Endodermal cell (in vitro differentiated cells): Measurements from ENCODE around the gene MYH6. TPM values are rescaled to one million over a fixed set of nuclear protein-coding genes. Genes with fewer than 3 reads are reported as not detected.

Source experiments
- DNase-seq: peaks from one replicate; pipeline ENCODE4 v3.0.0-alpha.2; 2017
- H3K27ac ChIP-seq: 2 replicates; pipeline ENCODE4 v1.5.1; 2013; ENCODE audit warnings: mild to moderate bottlenecking, low read depth, low read length, moderate library complexity
- H3K27me3 ChIP-seq: 2 replicates; pipeline ENCODE4 v1.6.1; 2013; ENCODE audit warnings: mild to moderate bottlenecking, low read length, moderate library complexity; ENCODE audit not compliant: insufficient read depth, control insufficient read depth, poor library complexity, severe bottlenecking
- H3K36me3 ChIP-seq: 2 replicates; pipeline ENCODE4 v1.7.0; 2013; ENCODE audit warnings: mild to moderate bottlenecking, low read length, moderate library complexity; ENCODE audit not compliant: control insufficient read depth, insufficient read depth
- H3K4me1 ChIP-seq: one replicate; pipeline ENCODE4 v1.7.0; 2013; ENCODE audit warnings: low read length; ENCODE audit not compliant: control insufficient read depth, insufficient read depth
- H3K4me3 ChIP-seq: 2 replicates; pipeline ENCODE4 v1.5.1; 2013; ENCODE audit warnings: mild to moderate bottlenecking, low read length, moderate library complexity
- H3K9ac ChIP-seq: 2 replicates; pipeline ENCODE4 v1.6.1; 2013; ENCODE audit warnings: mild to moderate bottlenecking, low read length, moderate library complexity; ENCODE audit not compliant: poor library complexity, severe bottlenecking; ENCODE audit errors: extremely low read depth
- H3K9me3 ChIP-seq: 2 replicates; pipeline ENCODE4 v1.6.1; 2013; ENCODE audit warnings: mild to moderate bottlenecking, low read length, moderate library complexity; ENCODE audit not compliant: control insufficient read depth
- H3K27ac Mint-ChIP-seq: 2 replicates; pipeline ENCODE4 v1.8.0; 2020; ENCODE audit warnings: mixed read lengths
- H3K27me3 Mint-ChIP-seq: 2 replicates; pipeline ENCODE4 v1.8.0; 2021; ENCODE audit warnings: mild to moderate bottlenecking, mixed read lengths; ENCODE audit not compliant: insufficient read depth
- H3K36me3 Mint-ChIP-seq: 2 replicates; pipeline ENCODE4 v1.8.0; 2020; ENCODE audit warnings: low read depth, mixed read lengths
- H3K4me1 Mint-ChIP-seq: 2 replicates; pipeline ENCODE4 v1.8.0; 2020; ENCODE audit warnings: mixed read lengths
- H3K4me3 Mint-ChIP-seq: 2 replicates; pipeline ENCODE4 v1.8.0; 2020; ENCODE audit warnings: mild to moderate bottlenecking, moderate library complexity, mixed read lengths
- H3K9me3 Mint-ChIP-seq: 2 replicates; pipeline ENCODE4 v1.8.0; 2020; ENCODE audit warnings: mild to moderate bottlenecking, mixed read lengths
- WGBS, 2 experiments: methylation state at CpG; one replicate each; pipeline versions ENCODE4 v1.1.5 to v1.1.7; 2013; ENCODE audit warnings: missing lambda C conversion rate in 2 of 2, mixed read lengths in 1 of 2; ENCODE audit not compliant: insufficient coverage in 1 of 2, insufficient read length in 1 of 2; 5-methylcytosine and 5-hydroxymethylcytosine counted together
- total RNA-seq, 2 donors: library from RNA; stranded (reverse); fragmentation: NEBNext Ultra II Directional in 1 of 2; extraction: Animal tissue kit (Norgen Biotek cat#: 25700) in 1 of 2; gene quantifications; 2 replicates in 1 of 2; 3 replicates in 1 of 2; pipeline ENCODE4 v1.2.1, GENCODE V29; 2021
- TF ChIP-seq, protein P1 (sequence below): fragments of 200-600 bp; sonication (generic); conservative IDR thresholded peaks from 2 replicates; pipeline ENCODE4 v1.5.0; 2021; ENCODE audit warnings: antibody characterized with exemption, mild to moderate bottlenecking

MYH6 gene
- total RNA-seq, 2 donors from 2014 or later: not detected

DNA sequence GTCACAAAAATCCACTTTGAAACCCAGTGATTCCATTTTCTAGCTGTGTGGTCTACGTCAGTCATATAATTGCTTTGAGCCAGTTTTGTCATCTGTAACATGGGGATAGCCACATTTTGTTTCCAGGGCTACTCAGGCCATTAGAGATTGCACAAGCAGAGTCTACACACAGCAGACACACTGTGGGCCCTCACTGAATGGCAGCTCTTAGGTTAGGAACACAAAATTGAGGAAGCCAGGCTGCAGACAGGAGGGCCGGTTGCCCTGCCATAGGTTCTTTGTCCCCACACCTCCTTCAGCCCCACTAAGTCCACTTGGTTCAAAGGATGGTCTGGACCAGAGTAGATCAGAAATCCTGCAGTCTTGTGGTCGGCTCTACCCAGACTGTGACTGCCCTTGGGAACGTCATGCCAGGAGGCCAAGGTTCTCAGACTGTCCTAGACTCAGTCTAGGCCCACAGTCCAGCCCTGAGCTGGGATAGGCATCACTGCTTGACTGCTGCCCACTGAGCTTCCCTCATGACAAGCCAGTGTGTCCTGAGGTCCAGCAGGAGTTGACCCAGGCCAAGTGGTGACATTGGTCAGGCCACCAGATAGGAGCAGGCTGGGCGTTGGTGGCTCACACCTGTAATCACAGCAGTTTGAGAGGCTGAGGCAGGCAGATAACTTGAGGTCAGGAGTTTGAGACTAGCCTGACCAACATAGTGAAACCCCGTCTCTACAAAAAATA, 31.2 kb upstream of the MYH6 start:
- TF ChIP-seq, protein P1, sequence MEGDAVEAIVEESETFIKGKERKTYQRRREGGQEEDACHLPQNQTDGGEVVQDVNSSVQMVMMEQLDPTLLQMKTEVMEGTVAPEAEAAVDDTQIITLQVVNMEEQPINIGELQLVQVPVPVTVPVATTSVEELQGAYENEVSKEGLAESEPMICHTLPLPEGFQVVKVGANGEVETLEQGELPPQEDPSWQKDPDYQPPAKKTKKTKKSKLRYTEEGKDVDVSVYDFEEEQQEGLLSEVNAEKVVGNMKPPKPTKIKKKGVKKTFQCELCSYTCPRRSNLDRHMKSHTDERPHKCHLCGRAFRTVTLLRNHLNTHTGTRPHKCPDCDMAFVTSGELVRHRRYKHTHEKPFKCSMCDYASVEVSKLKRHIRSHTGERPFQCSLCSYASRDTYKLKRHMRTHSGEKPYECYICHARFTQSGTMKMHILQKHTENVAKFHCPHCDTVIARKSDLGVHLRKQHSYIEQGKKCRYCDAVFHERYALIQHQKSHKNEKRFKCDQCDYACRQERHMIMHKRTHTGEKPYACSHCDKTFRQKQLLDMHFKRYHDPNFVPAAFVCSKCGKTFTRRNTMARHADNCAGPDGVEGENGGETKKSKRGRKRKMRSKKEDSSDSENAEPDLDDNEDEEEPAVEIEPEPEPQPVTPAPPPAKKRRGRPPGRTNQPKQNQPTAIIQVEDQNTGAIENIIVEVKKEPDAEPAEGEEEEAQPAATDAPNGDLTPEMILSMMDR: no peak
- no peak overlapping the region for H3K4me3 ChIP-seq
- Mint-ChIP-seq H3K4me3 (no peak overlapping the region), H3K9me3 (no peaks in the 10 kb centered on the region), H3K27ac (no peak overlapping the region), H3K36me3 (no peaks in the 10 kb centered on the region), H3K4me1 (peaks cover 32% of the 10 kb centered on the region), H3K27me3 (peaks cover 19% of the 10 kb centered on the region)
- no peaks in the 10 kb centered on the region for H3K27me3 ChIP-seq
- no peaks in the 10 kb centered on the region for H3K9me3 ChIP-seq
- no peak for DNase-seq
- H3K27ac ChIP-seq: peak overlapping the region; percentile 90
- H3K36me3 ChIP-seq: no peaks in the 10 kb centered on the region
- peaks cover 36% of the 10 kb centered on the region for H3K4me1 ChIP-seq
- 94 to 96% methylated on average over 5 to 6 of the region's 6 CpGs for WGBS, 2 experiments
- H3K9ac ChIP-seq: no peak overlapping the region

DNA sequence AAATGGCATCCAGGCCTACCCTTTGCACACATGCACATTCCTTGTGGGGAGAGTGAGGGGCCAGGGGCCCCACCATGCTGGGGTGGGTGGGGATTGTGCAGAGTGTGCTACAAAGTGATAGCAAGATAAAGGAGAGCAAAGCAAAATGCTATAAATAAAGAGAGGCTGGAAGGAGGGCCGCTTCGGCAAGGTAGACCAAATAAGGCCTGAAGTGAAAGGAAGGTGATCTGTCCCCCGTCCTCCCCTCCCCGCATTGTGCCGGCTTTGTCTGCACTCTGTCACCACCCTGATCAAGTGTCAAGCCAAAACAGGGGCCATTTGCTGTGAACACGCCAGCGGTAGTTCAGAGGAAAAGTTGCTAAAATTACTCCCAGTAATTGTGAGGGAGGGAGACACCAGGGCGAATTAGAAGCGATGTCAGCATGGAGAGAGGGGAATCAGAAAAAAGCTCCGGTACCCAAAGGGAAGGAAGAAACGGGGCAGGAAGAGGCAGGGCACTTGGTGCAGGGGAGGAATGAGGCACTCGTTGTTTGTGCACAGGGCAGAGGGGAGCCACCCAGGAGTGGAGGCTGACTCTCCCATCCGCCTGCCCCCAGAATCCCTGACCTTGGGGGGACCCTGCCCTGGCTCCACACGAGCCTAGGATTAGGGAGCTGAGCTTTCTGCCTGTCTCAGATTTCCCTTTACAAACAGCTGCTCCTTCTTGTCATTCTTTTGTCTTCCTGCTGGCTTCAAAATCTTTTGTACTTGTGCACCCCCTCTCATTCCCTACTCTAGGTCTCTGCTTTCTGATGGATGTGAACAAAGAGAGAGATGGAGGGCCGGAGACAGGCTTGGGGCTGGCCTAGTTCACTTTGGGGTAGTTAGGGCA, 30.3 kb upstream of the MYH6 start:
- H3K27ac Mint-ChIP-seq: no peak overlapping the region
- peaks cover 21% of the 10 kb centered on the region for H3K27me3 Mint-ChIP-seq
- Histone ChIP-seq H3K4me3 (no peak overlapping the region), H3K4me1 (peaks cover 32% of the 10 kb centered on the region), H3K9ac (no peak overlapping the region), H3K9me3 (no peaks in the 10 kb centered on the region), H3K27ac (peak overlapping the region; percentile 90), H3K27me3 (no peaks in the 10 kb centered on the region), H3K36me3 (no peaks in the 10 kb centered on the region)
- no peaks in the 10 kb centered on the region for H3K36me3 Mint-ChIP-seq
- 69 to 81% methylated on average over 7 to 15 of the region's 15 CpGs for WGBS, 2 experiments
- TF ChIP-seq, protein P1: no peak
- H3K4me3 Mint-ChIP-seq: no peak overlapping the region
- peak; percentile 42 for DNase-seq
- no peaks in the 10 kb centered on the region for H3K9me3 Mint-ChIP-seq
- peaks cover 24% of the 10 kb centered on the region for H3K4me1 Mint-ChIP-seq

DNA sequence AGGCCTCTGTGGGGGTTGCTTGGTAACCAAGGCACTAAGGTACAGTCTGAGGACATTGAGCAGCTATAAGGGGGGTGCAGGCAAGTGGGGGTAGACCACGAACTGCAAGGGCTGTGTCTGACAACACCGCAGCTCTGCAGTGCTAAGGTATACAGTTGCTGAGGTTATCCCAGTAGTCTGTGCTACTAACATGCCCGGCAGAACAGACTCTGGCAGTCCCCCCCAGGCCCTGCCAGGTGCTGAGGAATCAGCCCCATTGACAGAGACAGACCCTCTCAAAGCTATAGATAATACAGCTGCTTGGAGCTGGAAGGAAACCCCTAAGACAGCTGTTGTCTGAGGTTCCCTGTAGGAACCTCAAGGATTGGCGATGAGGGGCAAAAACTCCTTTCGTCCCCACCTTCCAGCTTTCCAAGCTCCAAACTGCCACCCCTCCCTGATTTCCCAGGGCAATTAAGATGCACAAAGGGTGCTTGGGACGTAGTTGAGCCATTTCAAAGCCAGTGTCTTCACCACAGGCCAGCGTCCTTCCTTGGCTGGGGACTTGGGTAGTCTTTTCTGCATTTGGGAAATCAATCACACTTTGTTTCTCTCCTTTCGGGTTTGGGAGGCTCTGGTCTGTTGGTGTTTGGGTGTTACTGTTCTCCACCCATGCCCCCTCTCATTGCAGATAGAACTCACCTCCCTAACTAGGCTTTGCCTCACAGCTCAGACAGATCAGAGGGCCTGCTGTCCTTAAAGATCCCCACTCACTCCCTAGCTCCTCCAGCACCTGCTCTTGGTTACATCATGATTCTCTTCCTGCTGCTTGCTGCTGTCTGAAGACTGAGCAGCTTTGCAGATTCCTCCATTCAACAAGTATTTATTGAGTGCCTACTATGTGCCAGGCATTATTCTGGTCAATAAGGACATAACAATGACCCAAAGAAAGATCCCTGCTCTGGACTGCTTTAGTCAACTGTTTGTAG, 29.3 kb upstream of the MYH6 start:
- H3K9me3 Mint-ChIP-seq: no peaks in the 10 kb centered on the region
- Histone ChIP-seq H3K27ac (peak overlapping the region; percentile 90), H3K9ac (no peak overlapping the region), H3K36me3 (no peaks in the 10 kb centered on the region), H3K9me3 (no peaks in the 10 kb centered on the region), H3K4me1 (peaks cover 23% of the 10 kb centered on the region), H3K4me3 (no peak overlapping the region), H3K27me3 (no peaks in the 10 kb centered on the region)
- no peak overlapping the region for H3K4me3 Mint-ChIP-seq
- WGBS, 2 experiments: 87 to 90% methylated on average over 5 to 7 of the region's 8 CpGs
- no peaks in the 10 kb centered on the region for H3K36me3 Mint-ChIP-seq
- TF ChIP-seq, protein P1: no peak
- H3K4me1 Mint-ChIP-seq: peaks cover 15% of the 10 kb centered on the region
- H3K27me3 Mint-ChIP-seq: peaks cover 23% of the 10 kb centered on the region
- H3K27ac Mint-ChIP-seq: no peak overlapping the region
- peak; percentile 37 for DNase-seq
